Left lung (tissue), 10 donors: Measurements from ENCODE around the gene NKX2-4. TPM values are rescaled to one million over a fixed set of nuclear protein-coding genes. Genes with fewer than 3 reads are reported as not detected.

Experiments
- ATAC-seq: fragments of 200-7000 bp; cut with Tn5 transposase; one replicate; pipeline ENCODE4 v1.9.1; 2020; ENCODE audit warnings: moderate library complexity
- DNase-seq, 4 donors: peaks; one replicate each; pipeline ENCODE4 v3.0.0-alpha.2; 2013 to 2020
- H3K27ac ChIP-seq, 2 donors: fragments of 200-600 bp; sonication (generic) in 1 of 2; one replicate each; pipeline versions ENCODE4 v1.5.0 to v1.8.0; 2020 to 2021
- H3K27me3 ChIP-seq, 2 donors: fragments of 200-600 bp; sonication (generic) in 1 of 2; one replicate each; pipeline versions ENCODE4 v1.5.0 to v1.8.0; 2020 to 2021
- H3K36me3 ChIP-seq, 2 donors: fragments of 200-600 bp; sonication (generic) in 1 of 2; one replicate each; pipeline versions ENCODE4 v1.5.0 to v1.8.0; 2020 to 2021
- H3K4me1 ChIP-seq, 2 donors: fragments of 200-600 bp; one replicate each; pipeline ENCODE4 v1.8.0; 2021
- H3K4me3 ChIP-seq, 2 donors: fragments of 200-600 bp; sonication (generic) in 1 of 2; one replicate each; pipeline versions ENCODE4 v1.5.0 to v1.8.0; 2020 to 2021; ENCODE audit warnings: mild to moderate bottlenecking in 1 of 2
- H3K9me3 ChIP-seq, 2 donors: fragments of 200-600 bp; sonication (generic) in 1 of 2; one replicate each; pipeline versions ENCODE4 v1.5.0 to v1.8.0; 2020 to 2021
- intact Hi-C, 2 donors: fragments of 100-400 bp; cut with DNase I; formaldehyde crosslinking; loops; one replicate each; pipeline versions ENCODE4 v1.11.2 to v1.14.2; 2022
- polyA plus RNA-seq, 6 donors: library from polyadenylated mRNA; unstranded; fragments of 120-200 nt; gene quantifications; one replicate each; pipeline ENCODE4 v1.2.1, GENCODE V29; 2013; ENCODE audit not compliant: insufficient read length in 6 of 6
- total RNA-seq, 2 donors: library from RNA; stranded (reverse); fragmentation: NEBNext Ultra II Directional; extraction: Animal tissue kit (Norgen Biotek cat#: 25700); gene quantifications; one replicate each; pipeline ENCODE4 v1.2.1, GENCODE V29; 2021
- TF ChIP-seq, protein P1 (sequence below), 2 donors: fragments of 200-600 bp; sonication (generic) in 1 of 2; IDR thresholded peaks; one replicate each; pipeline versions ENCODE4 v1.5.0 to v1.8.0; 2021; ENCODE audit warnings: antibody characterized with exemption in 2 of 2
- donor health status: DM: no; HTN: yes; CAD: no.
- donor health status: DM: no; HTN: no; CAD: no.

Gene NKX2-4
- total and polyA plus RNA-seq, 8 donors = not detected

DNA sequence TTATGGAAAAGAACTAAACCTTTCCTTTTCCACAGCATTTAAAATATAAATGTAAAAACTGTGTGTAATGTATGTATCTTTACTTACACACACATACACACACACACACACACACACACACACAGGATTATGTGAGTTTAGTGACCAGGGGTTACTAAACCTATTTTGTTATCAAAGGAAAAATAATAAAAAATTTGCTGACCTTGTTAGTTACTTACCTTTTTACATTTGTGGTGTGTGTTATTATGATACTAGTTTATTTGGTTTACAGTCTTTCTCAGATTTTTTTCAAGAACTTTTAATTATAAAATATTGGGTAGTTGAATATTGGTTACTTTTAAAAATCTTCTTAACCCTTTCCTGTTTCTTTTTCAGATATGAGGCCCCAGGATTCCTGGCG lies 15.7 kb downstream of the NKX2-4 start:
- Histone ChIP-seq H3K27ac (no peak overlapping the region), H3K4me1 (no peaks in the 10 kb centered on the region), H3K36me3 (peaks cover 0 to 68% of the 10 kb centered on the region in 2 donors), H3K9me3 (no peaks in the 10 kb centered on the region), H3K4me3 (no peak overlapping the region), H3K27me3 (no peaks in the 10 kb centered on the region)
- intact Hi-C loops = no loop called here
- DNase-seq (no peak), ATAC-seq (no peak)
- TF ChIP-seq, protein P1, sequence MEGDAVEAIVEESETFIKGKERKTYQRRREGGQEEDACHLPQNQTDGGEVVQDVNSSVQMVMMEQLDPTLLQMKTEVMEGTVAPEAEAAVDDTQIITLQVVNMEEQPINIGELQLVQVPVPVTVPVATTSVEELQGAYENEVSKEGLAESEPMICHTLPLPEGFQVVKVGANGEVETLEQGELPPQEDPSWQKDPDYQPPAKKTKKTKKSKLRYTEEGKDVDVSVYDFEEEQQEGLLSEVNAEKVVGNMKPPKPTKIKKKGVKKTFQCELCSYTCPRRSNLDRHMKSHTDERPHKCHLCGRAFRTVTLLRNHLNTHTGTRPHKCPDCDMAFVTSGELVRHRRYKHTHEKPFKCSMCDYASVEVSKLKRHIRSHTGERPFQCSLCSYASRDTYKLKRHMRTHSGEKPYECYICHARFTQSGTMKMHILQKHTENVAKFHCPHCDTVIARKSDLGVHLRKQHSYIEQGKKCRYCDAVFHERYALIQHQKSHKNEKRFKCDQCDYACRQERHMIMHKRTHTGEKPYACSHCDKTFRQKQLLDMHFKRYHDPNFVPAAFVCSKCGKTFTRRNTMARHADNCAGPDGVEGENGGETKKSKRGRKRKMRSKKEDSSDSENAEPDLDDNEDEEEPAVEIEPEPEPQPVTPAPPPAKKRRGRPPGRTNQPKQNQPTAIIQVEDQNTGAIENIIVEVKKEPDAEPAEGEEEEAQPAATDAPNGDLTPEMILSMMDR (IDR thresholded peaks at IDR 0.05) = no peak

DNA sequence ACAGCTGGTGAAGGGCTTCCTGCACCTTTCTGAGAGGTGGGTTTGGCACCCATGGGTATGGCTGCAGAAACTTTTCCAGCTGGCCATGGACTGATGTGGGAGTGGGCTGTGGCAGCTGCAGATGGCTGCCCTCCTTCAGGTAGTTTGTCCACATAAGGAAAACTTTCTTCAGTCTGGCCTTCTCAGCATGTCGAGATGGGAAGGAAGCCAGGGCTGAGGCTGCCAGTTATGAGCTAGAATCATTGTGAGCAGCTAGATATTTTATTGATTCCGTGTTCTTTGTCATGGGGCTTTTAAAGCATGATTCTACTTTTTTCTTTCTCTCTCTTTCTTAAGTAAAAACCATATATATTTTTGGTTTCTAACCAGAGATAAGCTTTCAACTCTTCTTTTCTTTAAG lies 16.6 kb downstream of the NKX2-4 start:
- intact Hi-C loops = no loop called here
- Histone ChIP-seq H3K27ac (no peak overlapping the region), H3K36me3 (peaks cover 0 to 67% of the 10 kb centered on the region in 2 donors), H3K27me3 (no peaks in the 10 kb centered on the region), H3K9me3 (no peaks in the 10 kb centered on the region), H3K4me3 (no peak overlapping the region), H3K4me1 (no peaks in the 10 kb centered on the region)
- no peak for ATAC-seq
- TF ChIP-seq, protein P1 (IDR thresholded peaks at IDR 0.05) = no peak
- DNase-seq = no peak

DNA sequence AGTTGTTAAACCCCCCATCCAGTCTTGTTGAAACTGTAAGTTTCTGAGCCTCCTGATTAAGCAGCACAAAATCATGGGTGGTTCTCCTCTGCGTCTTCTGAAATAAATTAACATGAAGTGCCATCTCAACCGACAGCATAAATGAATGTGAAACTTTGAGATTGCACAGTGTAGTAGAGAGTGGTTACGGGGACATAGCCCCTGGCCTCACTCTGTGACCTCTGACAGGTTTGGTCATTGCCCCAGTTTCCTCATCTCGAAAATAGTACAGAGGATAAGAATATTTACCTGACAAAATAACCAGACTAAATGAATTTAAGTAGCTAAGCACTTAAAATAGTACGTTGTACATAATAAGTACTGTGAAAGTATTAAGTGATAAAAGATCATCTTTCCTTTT lies 19.1 kb downstream of the NKX2-4 start:
- TF ChIP-seq, protein P1 (IDR thresholded peaks at IDR 0.05) = no peak
- Histone ChIP-seq H3K27me3 (no peaks in the 10 kb centered on the region), H3K27ac (no peak overlapping the region), H3K9me3 (no peaks in the 10 kb centered on the region), H3K4me3 (no peak overlapping the region), H3K4me1 (no peaks in the 10 kb centered on the region), H3K36me3 (peaks cover 0 to 57% of the 10 kb centered on the region in 2 donors)
- intact Hi-C loops = no loop called here
- ATAC-seq (no peak), DNase-seq (no peak)

DNA sequence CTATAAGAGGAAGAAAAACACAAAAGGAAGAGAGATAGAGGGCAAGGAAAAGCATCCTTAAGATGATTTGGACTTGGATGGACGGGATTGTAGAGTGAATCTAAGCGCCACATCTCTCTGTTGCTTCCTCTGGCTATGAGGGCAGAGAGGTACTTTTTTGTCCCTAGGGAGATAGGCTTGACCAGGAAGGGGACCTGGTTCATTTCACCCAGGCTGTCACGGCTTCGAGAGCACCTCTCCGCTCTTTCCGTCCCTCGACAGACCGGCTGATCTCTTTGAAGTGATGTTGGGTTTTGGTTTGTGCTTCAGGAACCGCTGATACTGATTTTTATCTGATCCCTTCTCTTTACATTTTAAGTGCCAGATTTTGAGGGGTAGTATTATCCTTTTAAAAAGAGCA lies 19.6 kb downstream of the NKX2-4 start:
- no peak overlapping the region for H3K4me3 ChIP-seq

DNA sequence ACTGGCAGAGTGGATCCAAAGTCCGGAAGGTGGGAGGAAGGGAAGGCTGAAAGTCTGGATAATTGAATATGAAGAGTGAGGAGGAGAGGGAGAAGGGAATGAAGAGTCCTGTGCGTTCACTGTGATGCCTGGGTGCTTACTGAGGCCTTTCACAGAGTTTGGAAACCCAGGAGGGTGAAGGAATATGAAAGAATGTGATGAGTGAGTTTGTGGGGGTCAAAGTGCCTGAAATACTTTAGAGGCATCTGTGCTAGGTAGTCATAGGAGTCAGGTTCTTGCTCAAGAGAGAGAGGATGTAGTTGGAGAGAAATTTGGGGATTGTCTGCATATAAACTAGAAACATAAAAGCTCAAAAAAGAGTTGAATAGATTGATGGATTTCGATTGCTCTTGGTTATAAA lies 20.7 kb downstream of the NKX2-4 start:
- Histone ChIP-seq H3K4me1 (no peaks in the 10 kb centered on the region), H3K27me3 (no peaks in the 10 kb centered on the region), H3K4me3 (no peak overlapping the region), H3K27ac (no peak overlapping the region), H3K9me3 (no peaks in the 10 kb centered on the region), H3K36me3 (peaks cover 0 to 47% of the 10 kb centered on the region in 2 donors)
- DNase-seq = no peak
- TF ChIP-seq, protein P1 (IDR thresholded peaks at IDR 0.05) = no peak
- intact Hi-C loops = no loop called here
- ATAC-seq = no peak

More for the DNA sequence above, 19.6 kb downstream of the NKX2-4 start:
- Histone ChIP-seq H3K9me3 (no peaks in the 10 kb centered on the region), H3K36me3 (peaks cover 0 to 57% of the 10 kb centered on the region in 2 donors), H3K27me3 (no peaks in the 10 kb centered on the region), H3K27ac (no peak overlapping the region), H3K4me1 (no peaks in the 10 kb centered on the region)
- TF ChIP-seq, protein P1 (IDR thresholded peaks at IDR 0.05) = no peak
- intact Hi-C loops = no loop called here
- DNase-seq (no peak), ATAC-seq (no peak)
